ENCODE data around the gene PLSCR5. TPM values are rescaled to one million over a fixed set of nuclear protein-coding genes. Genes with fewer than 3 reads are reported as not detected.

PLSCR5 gene
- total and polyA plus RNA-seq, 10 of the 15 experiments (the other 5 are each of a cell fraction or from before 2014, with no cell fraction given): 0.06 TPM; not detected in 9

DNA sequence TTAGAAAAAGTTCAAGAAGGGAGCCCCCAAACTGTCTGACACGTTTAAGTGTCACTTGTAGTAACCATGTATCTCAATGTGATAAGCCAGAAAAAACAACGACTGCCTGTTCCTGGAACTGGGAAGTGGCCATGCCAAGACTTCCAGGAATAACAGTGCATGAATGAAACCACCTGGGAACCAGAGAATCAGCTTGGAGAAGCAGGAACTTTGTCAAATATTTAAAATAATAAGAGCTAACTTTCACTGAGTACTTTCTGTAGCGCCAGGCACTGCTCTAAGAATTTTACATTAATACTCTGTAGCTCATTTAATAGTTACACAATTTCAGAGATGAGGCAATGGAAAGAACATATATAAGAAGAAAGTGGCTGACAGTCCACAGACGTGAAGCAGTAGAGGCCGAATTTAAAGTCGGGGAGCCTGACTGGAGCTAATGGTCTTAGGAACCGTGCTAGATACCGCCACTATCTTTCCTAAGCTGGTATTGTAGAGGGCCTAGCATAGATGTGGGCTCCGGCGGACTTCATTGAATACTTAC, 61.6 kb downstream of the PLSCR5 start:
- Histone ChIP-seq H2AFZ (ENCODE audit: control insufficient read depth, low read depth, low read length) (peak overlapping the region; percentile 85), H3K9ac (ENCODE audit: control insufficient read depth, insufficient read depth, low read length) (peak overlapping the region; percentile 87), H3K4me2 (ENCODE audit: control insufficient read depth, insufficient read depth) (peak overlapping the region; percentile 88), H3K4me1 (ENCODE audit: control insufficient read depth, insufficient read depth, low read length) (no peaks in the 10 kb centered on the region; the same call in 1 of the 2 replicates), H3K27ac (ENCODE audit: control insufficient read depth, insufficient read depth) (peak overlapping the region; percentile 50), H3K36me3 (ENCODE audit: control insufficient read depth in 2 of 2, insufficient read depth in 2 of 2, low read length in 1 of 2) (no peaks in the 10 kb centered on the region), H3K4me3 (peak overlapping the region; percentile 89), H3K27me3 (replicated peaks in 1 of 2; ENCODE audit: control insufficient read depth in 2 of 2, insufficient read depth in 2 of 2, low read length in 1 of 2) (no peaks in the 10 kb centered on the region), H3K9me3 (replicated peaks; ENCODE audit: control insufficient read depth, insufficient read depth, low read length) (no peaks in the 10 kb centered on the region), H3K79me2 (ENCODE audit: control insufficient read depth, insufficient read depth, low read length) (peaks cover 51% of the 10 kb centered on the region), H4K20me1 (ENCODE audit: control insufficient read depth, insufficient read depth) (no peaks in the 10 kb centered on the region)
- BruUV-seq (replicated peaks): no TSS peak
- TF ChIP-seq PAX8 (IDR thresholded peaks at IDR 0.05) (no peak), ZNF207 (IDR thresholded peaks at IDR 0.05; ENCODE audit: borderline replicate concordance) (no peak), MTA3 (IDR thresholded peaks at IDR 0.05; ENCODE audit: borderline replicate concordance, low read length) (no peak)
- no peak for DNase-seq (ENCODE audit: low read depth, low spot score)
- peak; percentile 35 for ATAC-seq
- ChIA-PET RAD21 (ENCODE audit: unreplicated experiment) (interaction anchor here (0.9 to 2.1 kb wide), 3 partner anchors 10 to 40 kb away, joined by 3 to 6 read pairs (median 3); no protein-coding TSS in a partner anchor), POLR2A (interaction anchor here (0.6 to 1.2 kb wide), 3 partner anchors 9 to 1350 kb away, joined by 3 to 6 read pairs (median 4); no protein-coding TSS in a partner anchor), SMC1A (ENCODE audit: uncharacterized antibody, unreplicated experiment) (interaction anchor here (0.6 to 2.9 kb wide), 11 partner anchors 10 to 634 kb away, joined by 3 to 9 read pairs (median 3); partner anchors contain the start of gene PLSCR2), CTCF (interaction anchor here (1.0 to 1.6 kb wide), 4 partner anchors 8 to 51 kb away, joined by 3 to 4 read pairs (median 3); no protein-coding TSS in a partner anchor)
- no peak for FAIRE-seq
- intact Hi-C loops (cut with micrococcal nuclease; ENCODE audit: unreplicated experiment) (loop anchor here (2.0 to 5.0 kb wide), 2 partner anchors 41 to 76 kb away; partner anchors contain the start of gene PLSCR2), in situ Hi-C loops (cut with MboI) (no loop called here)
- 15% methylated on average over 10 of the region's 10 CpGs for WGBS (ENCODE audit: insufficient coverage, insufficient replicate concordance, low lambda C conversion rate, missing lambda C conversion rate)

DNA sequence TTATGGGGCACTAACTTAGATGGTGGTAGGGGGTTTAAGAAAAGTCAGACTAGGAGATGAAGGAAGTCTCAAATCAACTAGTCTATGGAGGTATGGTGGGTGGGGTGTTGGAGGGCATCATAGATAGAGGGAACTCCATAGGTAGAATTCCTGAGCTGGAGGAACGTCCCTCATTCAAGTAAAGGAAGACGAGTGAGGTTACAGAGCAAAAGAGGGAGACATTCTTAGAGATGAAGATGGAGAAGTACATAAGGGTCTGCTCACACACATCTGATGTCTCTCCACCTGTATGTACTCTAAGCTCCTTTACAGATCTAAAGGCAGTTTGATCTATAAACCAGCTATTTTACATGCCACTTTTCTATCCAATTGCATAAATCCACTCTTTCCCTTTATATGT, 62.2 kb downstream of the PLSCR5 start:
- in situ Hi-C loops (cut with MboI) (no loop called here), intact Hi-C loops (cut with micrococcal nuclease; ENCODE audit: unreplicated experiment) (loop anchor here (5.0 kb wide), 1 partner anchor 76 kb away; the partner anchor contains the start of gene PLSCR2)
- 0% methylated on average over 2 of the region's 2 CpGs for WGBS (ENCODE audit: insufficient coverage, insufficient replicate concordance, low lambda C conversion rate, missing lambda C conversion rate)
- TSS peak; percentile 51 for BruUV-seq (replicated peaks)
- H3K36me3 ChIP-seq (ENCODE audit: control insufficient read depth in 2 of 2, insufficient read depth in 2 of 2, low read length in 1 of 2): no peaks in the 10 kb centered on the region
- no peak overlapping the region; the same call in 1 of the 2 replicates for H2AFZ ChIP-seq (ENCODE audit: control insufficient read depth, low read depth, low read length)
- H3K4me3 ChIP-seq: peak overlapping the region; percentile 89
- H3K27ac ChIP-seq (ENCODE audit: control insufficient read depth, insufficient read depth): no peak overlapping the region; the same call in 1 of the 2 replicates
- no peaks in the 10 kb centered on the region for H3K27me3 ChIP-seq (replicated peaks in 1 of 2; ENCODE audit: control insufficient read depth in 2 of 2, insufficient read depth in 2 of 2, low read length in 1 of 2)
- no peak for FAIRE-seq
- RAD21 ChIA-PET (ENCODE audit: unreplicated experiment): interaction anchor here (0.9 to 2.1 kb wide), 3 partner anchors 10 to 39 kb away, joined by 3 to 6 read pairs (median 3); no protein-coding TSS in a partner anchor
- DNase-seq (ENCODE audit: low read depth, low spot score): no peak
- SMC1A ChIA-PET (ENCODE audit: uncharacterized antibody, unreplicated experiment): interaction anchor here (0.6 to 2.9 kb wide), 12 partner anchors 9 to 633 kb away, joined by 3 to 9 read pairs (median 3); partner anchors contain the start of gene PLSCR2
- POLR2A ChIA-PET: interaction anchor here (1.0 to 1.2 kb wide), 2 partner anchors 8 to 39 kb away, joined by 4 to 6 read pairs; no protein-coding TSS in a partner anchor
- no peak for ATAC-seq
- H3K9ac ChIP-seq (ENCODE audit: control insufficient read depth, insufficient read depth, low read length): peak overlapping the region; percentile 87
- no peaks in the 10 kb centered on the region for H3K9me3 ChIP-seq (replicated peaks; ENCODE audit: control insufficient read depth, insufficient read depth, low read length)
- no peaks in the 10 kb centered on the region for H4K20me1 ChIP-seq (ENCODE audit: control insufficient read depth, insufficient read depth)
- CTCF ChIA-PET: interaction anchor here (1.0 to 1.2 kb wide), 3 partner anchors 8 to 51 kb away, joined by 3 to 4 read pairs (median 3); no protein-coding TSS in a partner anchor
- no peaks in the 10 kb centered on the region; the same call in 1 of the 2 replicates for H3K4me1 ChIP-seq (ENCODE audit: control insufficient read depth, insufficient read depth, low read length)
- peaks cover 51% of the 10 kb centered on the region for H3K79me2 ChIP-seq (ENCODE audit: control insufficient read depth, insufficient read depth, low read length)
- peak overlapping the region; percentile 88 for H3K4me2 ChIP-seq (ENCODE audit: control insufficient read depth, insufficient read depth)
- TF ChIP-seq RAD21 (IDR thresholded peaks at IDR 0.05; ENCODE audit: insufficient read depth, low read depth, low read length) (no peak), EGR1 (IDR thresholded peaks at IDR 0.05; ENCODE audit: borderline replicate concordance in 1 of 2, low read depth in 2 of 2, low read length in 2 of 2) (no peak), NR2C1 (IDR thresholded peaks at IDR 0.05) (no peak), ZBTB40 (IDR thresholded peaks at IDR 0.05; ENCODE audit: borderline replicate concordance) (no peak), HDGF (IDR thresholded peaks at IDR 0.05) (no peak), ZSCAN29 (IDR thresholded peaks at IDR 0.05) (no peak), CBFB (IDR thresholded peaks at IDR 0.05; ENCODE audit: low read depth) (no peak), ZNF384 (IDR thresholded peaks at IDR 0.05; ENCODE audit: borderline replicate concordance, low read depth, low read length) (no peak), KDM1A (IDR thresholded peaks at IDR 0.05; ENCODE audit: borderline replicate concordance) (no peak), YBX1 (IDR thresholded peaks at IDR 0.05) (no peak)
